ENCODE results near the gene C1QTNF1. TPM values are rescaled to one million over a fixed set of nuclear protein-coding genes. Genes with fewer than 3 reads are reported as not detected.

C1QTNF1 gene
- total RNA-seq (2021) (3.8 and 6.3 TPM in 2 replicates), Bru-seq, nascent RNA (percentile 32 among the genes with signal in this experiment), BruChase-seq, experiment 1, labeled RNA remaining after a 2-hour chase (percentile 36 among the genes with signal in this experiment), BruChase-seq, experiment 2, labeled RNA remaining after a 6-hour chase (percentile 44 among the genes with signal in this experiment)
- long read RNA-seq, partial matches to known transcripts: 3 of 6 reads
- long read RNA-seq, other reads (novel, unspliced or antisense): 0 of 6 reads

- Histone ChIP-seq H3K36me3 (ENCODE audit: insufficient read depth, low read length, poor library complexity, severe bottlenecking) (no peaks in the 10 kb centered on the region), H3K27me3 (replicated peaks; ENCODE audit: insufficient read depth, low read depth, low read length, poor library complexity) (no peaks in the 10 kb centered on the region), H3K27ac (ENCODE audit: low read depth, low read length, poor library complexity, severe bottlenecking) (no peak within 1 kb of the TSS), H3K4me3 (ENCODE audit: low read depth, low read length, poor library complexity, severe bottlenecking) (peak within 1 kb of the TSS; percentile 57), H3K4me1 (ENCODE audit: insufficient read depth, low read length, poor library complexity, severe bottlenecking) (peaks cover 38% of the 10 kb centered on the region), H3K9me3 (ENCODE audit: low read depth, low read length, poor library complexity, severe bottlenecking) (no peaks in the 10 kb centered on the region)
- intact Hi-C loops (cut with micrococcal nuclease; ENCODE audit: unreplicated experiment): no loop called here
- DNase-seq (ENCODE audit: low spot score): peak; percentile 79
- ChIA-PET POLR2A (ENCODE audit: low non-redundant PET) (no interaction called here), CTCF (no interaction called here)
- TF ChIP-seq CTCF (conservative IDR thresholded peaks at IDR 0.05; ENCODE audit: low read depth, low read length): peak; percentile 29; the same call in 1 of the 2 replicates
- TF ChIP-seq EZH2 (IDR thresholded peaks at IDR 0.05; ENCODE audit: borderline replicate concordance, low read depth, low read length, poor library complexity, severe bottlenecking): no peak
- no TSS peak for BruUV-seq (replicated peaks)
Measured at GRCh38 chr17:79023886-79024771, at the start of gene C1QTNF1. Gene C1QTNF1 (plus strand): TSS chr17:79024169. CDS start chr17:79043969, 19,800 bp downstream.

- no TSS peak for BruUV-seq (replicated peaks)
- Histone ChIP-seq H3K9me3 (ENCODE audit: low read depth, low read length, poor library complexity, severe bottlenecking) (no peaks in the 10 kb centered on the region), H3K36me3 (ENCODE audit: insufficient read depth, low read length, poor library complexity, severe bottlenecking) (peaks cover 43% of the 10 kb centered on the region), H3K27me3 (replicated peaks; ENCODE audit: insufficient read depth, low read depth, low read length, poor library complexity) (no peaks in the 10 kb centered on the region), H3K4me1 (ENCODE audit: insufficient read depth, low read length, poor library complexity, severe bottlenecking) (peaks cover 31% of the 10 kb centered on the region), H3K4me3 (ENCODE audit: low read depth, low read length, poor library complexity, severe bottlenecking) (no peak overlapping the region), H3K27ac (ENCODE audit: low read depth, low read length, poor library complexity, severe bottlenecking) (no peak overlapping the region)
- DNase-seq (ENCODE audit: low spot score): peak; percentile 28
- intact Hi-C loops (cut with micrococcal nuclease; ENCODE audit: unreplicated experiment): no loop called here
- POLR2A ChIA-PET (ENCODE audit: low non-redundant PET): no interaction called here
- TF ChIP-seq CTCF (conservative IDR thresholded peaks at IDR 0.05; ENCODE audit: low read depth, low read length) (no peak), EZH2 (IDR thresholded peaks at IDR 0.05; ENCODE audit: borderline replicate concordance, low read depth, low read length, poor library complexity, severe bottlenecking) (no peak)
- CTCF ChIA-PET: interaction anchor here (0.5 kb wide), 1 partner anchor 129 kb away, joined by 11 read pairs; no protein-coding TSS in a partner anchor
Measured at GRCh38 chr17:78974635-78975591, 49.1 kb upstream of the C1QTNF1 start.
